Type B pancreatic cell (in vitro differentiated cells): Measurements from ENCODE around the gene TAAR5. TPM values are rescaled to one million over a fixed set of nuclear protein-coding genes. Genes with fewer than 3 reads are reported as not detected.
"Not testable (repeated sequence)": the region's sequence is repeated elsewhere in the genome, so short reads cannot be mapped to it uniquely, and the experiment has no call there.

Experiments
- DNase-seq: peaks from one replicate; pipeline ENCODE4 v3.0.0; 2021; ENCODE audit warnings: mixed read lengths; ENCODE audit not compliant: unreplicated experiment; ENCODE audit errors: extremely low spot score
- H3K27ac Mint-ChIP-seq: 2 replicates; pipeline ENCODE4 v1.8.0; 2021; ENCODE audit warnings: mild to moderate bottlenecking, mixed read lengths
- H3K27me3 Mint-ChIP-seq: 2 replicates; pipeline ENCODE4 v1.8.0; 2021; ENCODE audit warnings: mixed read lengths
- H3K36me3 Mint-ChIP-seq: 2 replicates; pipeline ENCODE4 v1.8.0; 2021; ENCODE audit warnings: mixed read lengths
- H3K4me1 Mint-ChIP-seq: one replicate; pipeline ENCODE4 v1.8.0; 2021; ENCODE audit warnings: mixed read lengths; ENCODE audit not compliant: unreplicated experiment
- H3K4me3 Mint-ChIP-seq: 2 replicates; pipeline ENCODE4 v1.8.0; 2021; ENCODE audit warnings: mild to moderate bottlenecking, mixed read lengths
- H3K9me3 Mint-ChIP-seq: 2 replicates; pipeline ENCODE4 v1.8.0; 2021; ENCODE audit warnings: mixed read lengths
- CTCF ChIP-seq: fragments of 200-600 bp; sonication (generic); conservative IDR thresholded peaks from 2 replicates; pipeline ENCODE4 v1.5.0; 2021; ENCODE audit warnings: antibody characterized with exemption, mild to moderate bottlenecking
- total RNA-seq: library from RNA; stranded (reverse); gene quantifications from 2 replicates; pipeline ENCODE4 v1.2.1, GENCODE V29; 2021; ENCODE audit warnings: low replicate concordance

TAAR5 gene
- total RNA-seq, 1 donor from 2014 or later = not detected

DNA sequence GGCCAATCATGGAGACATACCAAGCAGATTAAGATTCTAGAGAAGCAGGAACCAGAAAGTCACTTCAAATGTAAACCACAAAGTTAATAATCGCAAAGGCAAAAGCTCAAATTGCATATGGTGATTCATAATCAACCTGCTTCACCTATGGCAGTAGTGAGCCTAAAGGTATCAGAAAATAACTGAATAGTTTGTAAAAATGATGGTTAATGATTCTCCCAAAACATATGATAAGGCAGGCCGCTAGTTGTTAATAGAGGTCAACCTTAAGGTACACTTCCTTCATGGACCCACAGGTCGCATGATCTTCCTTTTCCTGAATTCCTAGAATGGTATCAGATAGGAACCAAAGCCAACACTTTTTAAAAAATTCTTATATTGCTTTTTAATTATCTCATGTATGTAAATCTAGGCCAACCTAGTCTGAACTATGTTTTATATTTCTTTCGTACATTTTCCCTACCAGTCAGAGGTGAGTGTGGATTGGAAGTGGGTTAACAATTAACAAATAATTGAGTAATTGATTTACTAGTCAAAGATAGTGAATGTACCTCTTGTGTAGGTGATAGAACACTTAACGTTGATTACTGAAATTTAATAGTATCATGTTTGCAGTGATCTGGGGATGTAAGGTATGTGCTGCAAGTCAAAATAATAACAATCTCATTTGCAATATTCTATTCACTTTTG, 18.1 kb upstream of the TAAR5 start:
- no peak overlapping the region for H3K27ac Mint-ChIP-seq
- H3K27me3 Mint-ChIP-seq = no peaks in the 10 kb centered on the region
- DNase-seq = no peak
- no peak overlapping the region for H3K4me3 Mint-ChIP-seq
- no peaks in the 10 kb centered on the region for H3K36me3 Mint-ChIP-seq
- H3K4me1 Mint-ChIP-seq = no peaks in the 10 kb centered on the region
- TF ChIP-seq CTCF = no peak
- no peaks in the 10 kb centered on the region for H3K9me3 Mint-ChIP-seq

- H3K27ac Mint-ChIP-seq = no peak overlapping the region
- TF ChIP-seq CTCF = no peak
- no peak for DNase-seq
- H3K4me1 Mint-ChIP-seq = no peaks in the 10 kb centered on the region
- no peaks in the 10 kb centered on the region for H3K9me3 Mint-ChIP-seq
- no peak overlapping the region for H3K4me3 Mint-ChIP-seq
- H3K36me3 Mint-ChIP-seq = no peaks in the 10 kb centered on the region
- H3K27me3 Mint-ChIP-seq = peaks cover 6% of the 10 kb centered on the region
Observed at GRCh38 chr6:132604635-132605152, 15.2 kb upstream of the TAAR5 start.

DNA sequence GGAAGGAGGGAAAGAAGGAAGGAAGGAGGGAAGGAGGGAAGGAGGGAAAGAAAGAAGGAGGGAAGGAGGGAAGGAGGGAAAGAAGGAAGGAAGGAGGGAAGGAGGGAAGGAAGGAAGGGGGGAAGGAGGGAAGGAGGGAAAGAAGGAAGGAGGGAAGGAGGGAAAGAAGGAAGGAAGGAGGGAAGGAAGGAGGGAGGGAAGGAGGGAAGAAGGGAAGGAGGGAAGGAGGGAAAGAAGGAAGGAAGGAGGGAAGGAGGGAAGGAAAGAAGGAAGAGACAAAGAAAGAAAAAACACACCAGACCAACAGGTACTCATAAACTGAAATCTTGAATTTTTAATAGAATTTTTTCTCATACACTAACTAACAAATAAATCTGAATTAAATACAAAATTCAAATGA, 11.4 kb upstream of the TAAR5 start:
- not testable (repeated sequence) for H3K4me3 Mint-ChIP-seq, H3K27ac Mint-ChIP-seq, H3K36me3 Mint-ChIP-seq, H3K4me1 Mint-ChIP-seq, DNase-seq, H3K9me3 Mint-ChIP-seq, H3K27me3 Mint-ChIP-seq

- H3K9me3 Mint-ChIP-seq = no peaks in the 10 kb centered on the region
- peaks cover 6% of the 10 kb centered on the region for H3K27me3 Mint-ChIP-seq
- TF ChIP-seq CTCF = peak; percentile 69
- no peak overlapping the region for H3K4me3 Mint-ChIP-seq
- H3K27ac Mint-ChIP-seq = no peak overlapping the region
- H3K36me3 Mint-ChIP-seq = no peaks in the 10 kb centered on the region
- peaks cover 3% of the 10 kb centered on the region for H3K4me1 Mint-ChIP-seq
- no peak for DNase-seq
Observed at GRCh38 chr6:132598473-132598872, 8.9 kb upstream of the TAAR5 start.

GRCh38 chr6:132596201-132596600, 6.7 kb upstream of the TAAR5 start:
- TF ChIP-seq CTCF = no peak
- H3K36me3 Mint-ChIP-seq = no peaks in the 10 kb centered on the region
- DNase-seq = no peak

GRCh38 chr6:132592855-132593254, 3.3 kb upstream of the TAAR5 start:
- no peaks in the 10 kb centered on the region for H3K4me1 Mint-ChIP-seq
- no peaks in the 10 kb centered on the region for H3K9me3 Mint-ChIP-seq
- H3K4me3 Mint-ChIP-seq = no peak overlapping the region

More at GRCh38 chr6:132596201-132596600, 6.7 kb upstream of the TAAR5 start:
- no peak overlapping the region for H3K4me3 Mint-ChIP-seq
- H3K9me3 Mint-ChIP-seq = no peaks in the 10 kb centered on the region
- peaks cover 6% of the 10 kb centered on the region for H3K27me3 Mint-ChIP-seq
- H3K4me1 Mint-ChIP-seq = peaks cover 3% of the 10 kb centered on the region
- no peak overlapping the region for H3K27ac Mint-ChIP-seq

More at GRCh38 chr6:132592855-132593254, 3.3 kb upstream of the TAAR5 start:
- H3K36me3 Mint-ChIP-seq = no peaks in the 10 kb centered on the region
- no peak for TF ChIP-seq CTCF
- no peak for DNase-seq
- no peak overlapping the region for H3K27ac Mint-ChIP-seq
- no peaks in the 10 kb centered on the region for H3K27me3 Mint-ChIP-seq
